Vagina (tissue), 2 donors: Measurements from ENCODE around the gene MAST2. TPM values are rescaled to one million over a fixed set of nuclear protein-coding genes. Genes with fewer than 3 reads are reported as not detected.

ENCODE experiments used
- DNase-seq, 2 donors: peaks; one replicate each; pipeline ENCODE4 v3.0.0-alpha.2; 2017; ENCODE audit errors: extremely low spot score in 2 of 2
- H3K27ac ChIP-seq: fragments of 200-600 bp; sonication (generic); one replicate; pipeline ENCODE4 v1.5.1; 2019
- H3K27me3 ChIP-seq: fragments of 200-600 bp; sonication (generic); one replicate; pipeline ENCODE4 v1.5.1; 2019
- H3K36me3 ChIP-seq, 2 donors: fragments of 200-600 bp; sonication (generic); one replicate each; pipeline ENCODE4 v1.5.1; 2017 to 2019
- H3K4me1 ChIP-seq: fragments of 200-600 bp; sonication (generic); one replicate; pipeline ENCODE4 v1.5.1; 2019
- H3K4me3 ChIP-seq, 2 donors: fragments of 200-600 bp; sonication (generic); 1 replicate in 1 of 2; 2 replicates in 1 of 2; pipeline ENCODE4 v1.5.1; 2016 to 2019
- H3K9me3 ChIP-seq: fragments of 200-600 bp; sonication (generic); one replicate; pipeline ENCODE4 v1.5.1; 2019
- CTCF ChIP-seq, 3 experiments: fragments of 450-650 bp in 2 of 3; fragments of 200-600 bp in 1 of 3; sonication (generic) in 1 of 3; IDR thresholded peaks; one replicate each; pipeline ENCODE4 v1.5.1; 2017 to 2019; ENCODE audit warnings: antibody characterized with exemption in 3 of 3, mild to moderate bottlenecking in 2 of 3, moderate library complexity in 2 of 3
- POLR2A ChIP-seq, 2 donors: fragments of 450-650 bp; IDR thresholded peaks; one replicate each; pipeline ENCODE4 v1.6.1; 2017; ENCODE audit warnings: antibody characterized with exemption in 2 of 2, mild to moderate bottlenecking in 2 of 2, moderate library complexity in 2 of 2
- POLR2AphosphoS5 ChIP-seq, 2 donors: sonication (generic); formaldehyde crosslinking; IDR thresholded peaks; one replicate each; pipeline ENCODE4 v1.9.0; 2017; ENCODE audit warnings: antibody characterized with exemption in 2 of 2, mild to moderate bottlenecking in 2 of 2, low read depth in 1 of 2; ENCODE audit not compliant: insufficient read depth in 1 of 2
- intact Hi-C: fragments of 100-400 bp; cut with DNase I; formaldehyde crosslinking; loops from one replicate; pipeline ENCODE4 v1.15.1; 2023
- total RNA-seq: library from RNA; depleted of rRNA; stranded (reverse); fragments of >200 nt; gene quantifications from one replicate; pipeline ENCODE4 v1.2.3, GENCODE V29; 2016

MAST2 gene
- total RNA-seq, 1 donor from 2014 or later: 28.2 TPM

- Histone ChIP-seq H3K4me3 (no peak overlapping the region), H3K27ac (no peak overlapping the region), H3K4me1 (no peaks in the 10 kb centered on the region), H3K27me3 (no peaks in the 10 kb centered on the region), H3K36me3 (peaks cover 0 to 27% of the 10 kb centered on the region in 2 donors), H3K9me3 (no peaks in the 10 kb centered on the region)
- intact Hi-C loops: no loop called here
- no peak for DNase-seq
- TF ChIP-seq POLR2A (IDR thresholded peaks at IDR 0.05) (no peak), CTCF (IDR thresholded peaks at IDR 0.05) (no peak), POLR2AphosphoS5 (IDR thresholded peaks at IDR 0.05; ENCODE audit: insufficient read depth in 1 of 2, low read depth in 1 of 2) (no peak)
Measured at GRCh38 chr1:46021046-46021996, 217.9 kb downstream of the MAST2 start.

GRCh38 chr1:46026531-46026930, 223.1 kb downstream of the MAST2 start:
- Histone ChIP-seq H3K9me3 (no peaks in the 10 kb centered on the region), H3K4me3 (no peak overlapping the region), H3K27me3 (no peaks in the 10 kb centered on the region), H3K36me3 (peaks cover 0 to 34% of the 10 kb centered on the region in 2 donors), H3K27ac (no peak overlapping the region), H3K4me1 (no peaks in the 10 kb centered on the region)
- intact Hi-C loops: no loop called here
- DNase-seq: peak in 1 of 2 donors; percentile 34
- TF ChIP-seq CTCF (IDR thresholded peaks at IDR 0.05) (no peak), POLR2AphosphoS5 (IDR thresholded peaks at IDR 0.05; ENCODE audit: insufficient read depth in 1 of 2, low read depth in 1 of 2) (no peak), POLR2A (IDR thresholded peaks at IDR 0.05) (no peak)

- no peaks in the 10 kb centered on the region for H3K27me3 ChIP-seq
- H3K9me3 ChIP-seq: no peaks in the 10 kb centered on the region
- peak in 1 of 2 donors; percentile 28 for DNase-seq
- intact Hi-C loops: no loop called here
- TF ChIP-seq POLR2AphosphoS5 (IDR thresholded peaks at IDR 0.05; ENCODE audit: insufficient read depth in 1 of 2, low read depth in 1 of 2) (no peak), POLR2A (IDR thresholded peaks at IDR 0.05) (no peak), CTCF (IDR thresholded peaks at IDR 0.05) (no peak)
- peaks cover 0 to 20% of the 10 kb centered on the region in 2 donors for H3K36me3 ChIP-seq
- no peak overlapping the region for H3K27ac ChIP-seq
- H3K4me3 ChIP-seq: no peak overlapping the region
- H3K4me1 ChIP-seq: no peaks in the 10 kb centered on the region
Measured at GRCh38 chr1:46027788-46028573, 224.6 kb downstream of the MAST2 start.

- H3K36me3 ChIP-seq: peaks cover 0 to 10% of the 10 kb centered on the region in 2 donors
- H3K4me1 ChIP-seq: no peaks in the 10 kb centered on the region
- H3K27me3 ChIP-seq: no peaks in the 10 kb centered on the region
- intact Hi-C loops: no loop called here
- H3K9me3 ChIP-seq: no peaks in the 10 kb centered on the region
- no peak for TF ChIP-seq CTCF (IDR thresholded peaks at IDR 0.05)
- no peak for TF ChIP-seq POLR2AphosphoS5 (IDR thresholded peaks at IDR 0.05; ENCODE audit: insufficient read depth in 1 of 2, low read depth in 1 of 2)
- no peak for TF ChIP-seq POLR2A (IDR thresholded peaks at IDR 0.05)
- peak in 1 of 2 donors; percentile 70 for DNase-seq
- no peak overlapping the region for H3K4me3 ChIP-seq
- no peak overlapping the region for H3K27ac ChIP-seq
Measured at GRCh38 chr1:46030074-46030870, 226.9 kb downstream of the MAST2 start.
